NCI-H2196 treated with DMSO at 0.1 percent for 48 hours (cell line): Measurements from ENCODE around the gene CRYM.
"Not testable (repeated sequence)": the region's sequence is repeated elsewhere in the genome, so short reads cannot be mapped to it uniquely, and the experiment has no call there.

Source experiments
- DNase-seq: peaks from one replicate; lab custom pipeline; 2025; ENCODE audit not compliant: unreplicated experiment; lab: John Stamatoyannopoulos, UW

The CRYM gene

DNA sequence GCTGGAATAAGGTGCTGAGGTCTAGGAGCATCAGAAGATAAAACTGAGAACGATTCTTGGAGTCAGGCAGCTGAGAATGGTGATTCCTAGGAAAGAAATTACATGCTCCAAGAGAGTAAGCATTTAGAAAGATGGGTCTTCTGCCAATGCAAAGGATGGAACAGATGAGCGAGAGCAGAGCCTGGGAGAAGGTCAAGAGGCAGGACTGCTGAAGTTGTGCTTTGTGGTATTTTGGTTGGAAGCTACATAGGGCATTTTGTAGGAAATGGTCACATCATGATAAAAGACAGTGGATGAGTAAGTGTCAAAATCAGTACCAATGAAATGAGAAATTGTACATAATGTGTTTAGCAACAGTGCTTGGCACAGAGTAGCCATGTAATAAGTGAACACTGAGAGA is 1.4 kb upstream of the CRYM start:
- no peak for DNase-seq

GRCh38 chr16:21277045-21277926 is 804 bp downstream of the CRYM start:
- no peak for DNase-seq

DNA sequence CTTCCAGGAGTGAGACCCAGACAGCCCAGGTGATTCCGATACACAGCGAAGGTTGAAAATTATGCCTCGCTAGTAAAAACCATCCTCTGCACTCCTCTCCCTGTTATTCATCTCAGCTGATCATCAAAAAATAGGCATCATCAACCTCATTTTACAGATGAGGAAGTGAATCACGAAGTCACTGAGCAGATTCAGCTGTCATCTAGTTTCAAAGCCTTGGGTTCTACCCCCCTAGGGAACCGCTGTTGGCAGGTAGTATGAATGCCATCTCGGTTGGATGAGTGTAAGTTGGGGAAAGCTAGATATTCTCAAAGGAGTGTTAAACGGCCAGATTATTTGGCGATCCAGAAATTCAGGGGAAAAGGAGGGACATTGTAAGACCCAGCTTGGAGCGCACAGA is 2.0 kb downstream of the CRYM start:
- DNase-seq, result no peak

GRCh38 chr16:21275529-21275928 is 2.6 kb downstream of the CRYM start:
- DNase-seq, result no peak

DNA sequence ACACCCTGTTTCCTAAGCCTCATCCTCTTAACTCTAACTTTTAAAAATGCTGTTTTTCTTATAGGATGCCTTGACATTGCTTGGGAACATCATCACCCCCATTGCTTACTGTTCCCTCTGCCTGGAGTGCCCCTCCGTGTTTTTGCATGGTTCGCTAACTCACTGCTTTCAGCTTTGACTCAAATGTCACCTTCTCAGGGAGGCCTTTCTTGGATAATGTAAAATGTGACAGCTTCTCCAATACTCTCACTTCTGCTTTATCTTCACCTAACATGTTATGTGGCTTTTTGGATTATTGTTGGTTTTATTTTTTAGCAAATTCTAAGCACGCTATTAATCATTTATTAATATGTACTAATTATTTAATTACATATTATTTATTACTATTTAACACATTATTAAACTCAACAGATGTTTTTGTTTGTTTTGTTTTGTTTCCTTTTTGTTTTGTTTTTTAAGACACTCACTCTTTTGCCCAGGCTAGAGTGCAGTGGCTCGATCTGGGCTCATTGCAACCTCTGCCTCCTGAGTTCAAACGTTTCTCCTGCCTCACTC is 3.8 kb downstream of the CRYM start:
- no peak for DNase-seq

DNA sequence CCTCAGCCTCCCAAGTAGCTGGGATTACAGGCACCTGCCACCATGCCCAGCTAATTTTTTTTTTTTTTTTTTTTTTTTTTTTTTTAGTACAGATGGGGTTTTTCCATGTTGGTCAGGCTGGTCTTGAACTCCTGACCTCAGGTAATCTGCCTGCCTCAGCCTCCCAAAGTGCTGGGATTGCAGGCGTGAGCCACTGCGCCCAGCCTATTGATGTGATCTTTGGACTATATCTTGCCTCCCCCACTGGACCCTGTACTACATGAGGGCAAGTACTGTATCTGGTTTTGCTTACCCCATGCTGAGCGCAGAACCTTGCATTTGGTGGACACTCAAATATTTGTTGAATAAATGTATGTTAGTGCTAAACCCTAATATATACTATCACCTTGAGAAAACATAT is 5.3 kb downstream of the CRYM start:
- not testable (repeated sequence) for DNase-seq

DNA sequence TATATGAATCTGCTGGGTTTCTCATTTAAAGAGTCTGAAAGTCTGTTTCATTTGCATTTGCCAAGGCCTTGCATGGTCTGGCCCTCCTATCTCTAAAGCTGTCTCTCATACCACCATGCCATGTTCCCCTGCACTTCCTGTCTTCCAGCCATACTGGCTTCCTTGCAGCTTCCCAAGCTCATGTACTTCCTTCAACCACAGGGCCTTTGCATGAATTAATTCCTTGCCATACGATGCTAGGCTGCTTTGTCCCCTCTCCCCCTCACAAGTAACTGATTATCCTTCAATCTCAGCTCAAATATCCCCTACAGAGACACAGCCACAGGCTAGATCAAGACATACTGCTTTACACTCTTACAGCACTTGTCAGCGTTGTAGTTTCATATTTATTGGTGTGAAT is 5.8 kb downstream of the CRYM start:
- no peak for DNase-seq

- no peak for DNase-seq
Observed at GRCh38 chr16:21268236-21268635, 9.9 kb downstream of the CRYM start.

DNA sequence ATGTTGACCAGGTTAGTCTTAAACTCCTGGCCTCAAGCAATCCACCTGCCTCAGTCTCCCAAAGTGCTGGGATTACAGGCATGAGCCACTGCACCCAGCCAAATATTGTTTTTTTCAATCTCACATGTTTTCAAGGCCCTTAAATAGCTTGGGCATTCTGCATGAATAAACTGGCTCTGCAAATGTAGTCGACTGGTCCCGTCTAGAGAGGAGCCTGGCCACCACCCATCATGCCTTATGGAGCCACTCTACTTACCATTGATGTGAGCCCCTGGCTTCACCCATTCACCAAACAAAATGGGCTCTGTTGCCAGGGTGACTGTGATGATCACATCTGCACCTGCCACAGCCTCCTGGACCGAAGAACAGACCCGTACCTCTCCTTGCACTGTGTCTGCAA is 10.8 kb downstream of the CRYM start:
- no peak for DNase-seq

DNA sequence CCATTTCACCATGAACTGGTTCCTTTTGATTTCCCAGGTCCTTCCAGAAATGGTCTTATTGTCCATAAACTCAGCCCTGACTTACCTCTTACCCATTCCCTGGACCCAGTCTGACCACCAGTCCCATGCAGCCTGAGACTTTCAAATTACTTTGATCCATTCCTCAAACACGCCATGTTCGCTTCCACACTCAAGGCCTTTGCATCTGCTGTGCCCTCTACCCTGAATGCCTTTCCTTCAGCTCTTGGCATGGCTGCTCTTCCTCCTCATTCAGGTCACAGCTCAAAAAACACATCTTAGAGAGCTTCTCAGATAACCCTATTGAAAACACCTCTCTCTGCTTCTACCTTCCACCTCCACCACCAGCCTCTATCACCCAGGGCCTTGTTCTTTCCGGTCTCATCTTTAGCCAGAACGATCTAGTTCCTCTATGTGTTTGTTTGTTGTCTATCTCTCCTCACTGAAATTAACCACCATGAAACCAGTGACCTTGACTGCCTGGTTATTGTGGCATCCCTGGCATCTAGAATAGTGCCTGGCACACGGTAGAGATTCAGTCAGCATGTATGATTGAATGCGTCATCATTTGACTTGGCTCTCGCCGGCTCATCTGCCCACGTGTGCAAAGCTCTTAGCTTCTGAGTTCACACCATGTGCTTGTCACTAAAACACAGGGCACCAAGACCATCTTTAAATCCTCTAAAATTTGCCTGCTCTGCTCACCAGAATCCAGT is 12.8 kb downstream of the CRYM start:
- no peak for DNase-seq

DNA sequence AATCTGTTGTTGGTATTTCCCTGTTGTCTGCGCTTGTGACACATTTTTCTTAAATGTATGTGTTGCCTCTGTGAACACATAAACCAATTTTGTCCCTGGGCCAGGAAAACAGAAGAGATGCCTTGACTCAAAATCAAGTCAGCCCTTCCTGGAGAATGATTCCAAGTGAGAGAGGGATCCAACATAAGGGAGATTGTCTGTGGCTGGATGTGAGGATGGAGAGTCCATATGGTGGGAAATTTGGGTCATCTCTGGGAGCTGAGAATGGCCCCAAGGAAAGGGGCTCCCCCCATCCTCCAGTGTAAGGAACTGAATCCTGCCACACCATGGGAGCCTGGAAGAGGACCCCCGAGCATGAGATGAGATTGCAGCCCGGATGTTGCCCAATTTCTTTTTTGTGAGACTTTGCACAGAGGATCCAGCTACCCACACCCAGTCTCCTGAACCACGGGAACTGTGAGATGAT is 13.5 kb downstream of the CRYM start:
- no peak for DNase-seq

- peak; percentile 14 for DNase-seq
Observed at GRCh38 chr16:21263640-21264570, 14.2 kb downstream of the CRYM start.

DNA sequence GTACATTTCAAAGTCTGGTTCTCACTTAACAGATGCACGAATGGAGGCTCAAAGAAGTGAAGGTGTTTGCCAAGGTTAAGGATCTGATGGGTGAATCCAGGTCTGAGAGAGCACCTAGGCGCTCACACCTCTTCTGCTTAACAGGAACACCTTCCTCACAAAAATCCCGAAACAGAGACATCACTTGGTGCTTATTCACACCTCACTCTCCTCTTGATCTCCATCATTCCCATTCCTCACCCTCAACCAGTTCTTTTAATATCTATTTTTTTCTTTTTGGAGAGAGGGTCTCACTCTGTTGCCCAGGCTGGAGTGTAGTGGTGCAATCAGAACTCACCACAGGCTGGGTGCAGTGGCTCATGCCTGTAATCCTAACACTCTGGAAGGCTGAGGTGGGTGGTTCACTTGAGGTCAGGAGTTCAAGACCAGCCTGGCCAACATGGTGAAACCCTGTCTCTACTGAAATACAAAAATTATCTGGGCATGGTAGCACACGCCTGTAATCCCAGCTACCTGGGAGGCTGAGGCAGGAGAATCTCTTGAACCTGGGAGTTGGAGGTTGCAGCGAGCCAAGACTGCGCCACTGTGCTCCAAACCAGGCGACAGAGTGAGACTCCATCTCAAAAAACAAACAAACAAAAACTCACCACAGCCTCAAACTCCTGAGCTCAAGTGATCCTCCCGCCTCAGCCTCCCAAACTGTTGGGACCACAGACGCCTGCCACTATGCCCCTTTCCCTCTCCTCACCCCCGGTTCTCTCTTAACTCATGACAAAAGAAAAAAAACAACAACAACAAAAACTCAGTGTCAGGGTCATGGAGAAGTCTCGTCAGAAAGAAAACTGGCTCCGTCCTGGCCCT is 15.1 kb downstream of the CRYM start:
- DNase-seq, result no peak

DNA sequence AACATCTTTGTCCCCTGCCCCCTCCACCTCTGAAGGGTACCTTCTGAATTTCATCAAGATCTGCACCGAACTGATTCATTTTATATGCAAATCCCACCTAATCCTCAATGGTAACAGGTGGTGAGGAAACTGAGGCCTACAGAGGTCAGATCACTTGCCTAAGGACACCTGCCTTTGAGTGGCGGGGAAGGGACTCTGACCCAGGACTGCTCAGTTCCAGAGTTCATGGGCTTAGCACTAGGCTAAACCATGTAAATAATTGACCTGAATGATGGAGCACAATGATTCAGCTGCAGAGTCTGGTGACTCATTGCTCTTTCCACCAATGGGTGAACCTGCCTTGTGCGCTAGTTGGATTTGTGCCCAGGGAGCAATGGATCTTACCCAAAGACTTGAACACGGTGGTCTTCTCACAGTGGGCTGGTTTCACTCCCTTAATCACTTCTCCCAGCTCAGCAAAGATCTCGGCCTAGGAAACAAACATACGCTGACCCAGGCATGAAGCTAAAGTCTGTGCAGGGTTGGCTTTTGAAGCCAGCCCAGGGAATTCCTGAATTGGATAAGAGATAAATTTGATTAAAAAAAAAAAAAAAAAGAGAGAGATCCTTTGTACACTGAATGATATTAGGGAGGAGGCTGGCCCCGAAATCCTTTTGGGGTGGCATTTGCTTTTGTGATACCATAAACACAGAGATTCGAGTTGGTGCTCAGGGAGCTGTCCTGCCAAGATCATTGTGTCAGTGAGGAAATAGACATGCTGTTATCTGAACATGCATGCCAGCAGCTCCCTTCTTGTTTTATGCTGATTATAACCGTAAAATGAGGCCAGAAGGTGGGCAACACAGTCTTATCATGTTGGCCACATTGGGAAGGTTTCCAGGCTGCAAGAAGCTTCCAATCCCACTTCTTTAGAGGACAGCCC is 17.0 kb downstream of the CRYM start:
- DNase-seq, result peak; percentile 10

DNA sequence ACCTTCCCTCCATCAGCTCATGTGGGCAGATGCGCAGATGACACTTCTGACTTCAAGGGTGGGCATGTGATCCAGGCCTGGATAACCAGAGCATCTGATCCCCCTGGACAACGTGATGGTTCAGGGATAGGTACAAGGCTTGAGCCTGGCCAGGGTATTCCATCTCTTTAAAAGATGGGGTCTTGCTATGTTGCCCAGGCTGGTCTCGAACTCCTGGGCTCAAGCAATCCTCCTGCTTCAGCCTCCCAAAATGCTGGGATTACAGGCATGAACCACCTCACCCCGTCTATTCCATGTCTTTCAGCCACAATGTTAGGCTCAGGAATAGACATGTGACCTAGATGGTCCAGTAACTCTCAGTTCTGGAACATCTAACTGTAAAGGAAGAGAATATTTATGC is 20.8 kb downstream of the CRYM start:
- DNase-seq, result no peak

DNA sequence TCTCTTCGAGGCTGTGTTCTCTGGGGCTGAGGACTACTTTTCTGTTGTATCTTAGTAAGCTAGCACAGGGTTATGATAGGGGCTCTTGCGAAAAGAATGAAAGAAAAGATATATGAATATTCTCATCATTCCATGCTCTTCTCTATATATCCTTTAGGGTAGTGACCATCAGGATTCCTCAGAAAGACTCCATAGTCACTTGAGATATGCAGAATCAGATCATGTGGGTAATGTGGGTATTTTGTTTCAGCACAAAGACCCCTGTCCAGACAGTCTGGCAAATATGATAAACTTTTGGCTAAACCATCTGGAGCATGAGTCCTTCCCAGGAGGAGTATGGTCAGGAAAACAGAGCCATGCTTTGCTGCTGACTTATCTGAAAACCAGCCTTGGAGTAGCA is 21.5 kb downstream of the CRYM start:
- DNase-seq, result no peak

DNA sequence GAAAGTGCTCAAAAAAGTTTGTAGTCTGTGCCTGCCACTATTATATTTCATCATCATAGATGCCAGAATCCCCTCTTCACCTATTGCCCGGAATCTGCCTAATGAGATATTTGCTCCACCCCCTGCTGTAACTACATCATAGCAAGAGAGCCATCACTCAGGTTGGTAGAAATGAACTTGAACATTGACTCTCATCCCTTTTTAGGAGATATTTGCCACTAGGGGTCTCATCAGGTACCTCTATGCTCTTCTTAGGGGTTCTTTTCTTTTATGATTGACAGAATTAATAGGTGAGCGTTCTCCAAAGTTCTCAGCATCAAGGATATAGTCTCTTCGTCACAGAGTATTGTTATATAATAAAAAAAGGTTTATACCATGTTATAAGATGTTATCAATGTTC is 24.6 kb downstream of the CRYM start:
- DNase-seq, result no peak

DNA sequence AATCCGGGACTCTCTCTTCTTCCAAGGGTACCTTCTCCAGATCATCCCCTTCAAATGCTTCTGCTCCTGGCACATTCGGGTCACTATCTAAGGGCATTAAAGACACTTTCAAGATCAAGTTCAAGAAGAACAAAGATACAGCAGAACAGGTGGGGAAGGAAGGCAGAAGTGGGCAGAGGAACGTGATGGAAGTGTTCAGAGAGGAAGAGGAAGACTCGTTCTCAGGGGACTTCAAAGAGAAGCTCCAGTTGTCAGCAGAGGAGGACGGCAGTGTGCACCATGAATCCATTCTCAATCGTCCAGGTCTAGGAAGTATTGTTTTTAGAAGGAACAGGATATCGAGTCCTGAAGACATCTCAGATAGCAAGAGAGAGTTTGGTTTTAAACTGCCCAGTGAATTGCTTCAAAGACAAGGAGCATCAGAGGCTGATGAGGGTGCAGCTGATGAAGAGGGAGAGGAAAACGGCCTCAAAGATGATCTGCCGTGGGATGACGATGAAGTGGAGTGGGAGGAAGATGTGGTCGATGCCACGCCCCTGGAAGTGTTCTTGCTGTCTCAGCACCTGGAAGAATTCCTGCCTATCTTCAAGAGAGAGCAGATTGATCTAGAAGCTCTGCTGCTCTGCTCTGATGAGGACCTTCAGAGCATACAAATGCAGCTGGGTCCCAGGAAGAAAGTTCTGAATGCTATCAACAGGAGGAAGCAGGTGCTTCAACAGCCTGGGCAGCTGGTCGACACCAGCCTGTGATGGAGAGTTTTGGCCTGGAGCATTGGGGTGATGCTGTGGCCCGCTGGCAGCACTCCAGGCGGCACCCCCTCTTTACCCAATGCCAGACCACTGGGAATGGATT is 27.8 kb downstream of the CRYM start:
- DNase-seq, result no peak
